A673 (cell line): Measurements from ENCODE around the gene ZNF646. TPM values are rescaled to one million over a fixed set of nuclear protein-coding genes. Genes with fewer than 3 reads are reported as not detected.

Source experiments
- BruUV-seq: library from RNA; stranded (reverse); fragments of 400-500 nt; replicated peaks from 2 replicates; lab custom pipeline; 2021; lab: Mats Ljungman, UMichigan
- CTCF ChIA-PET: fragments of 300-600 bp; sonication (Branson Sonifier 250); formaldehyde crosslinking; loops from one replicate; lab custom pipeline; 2022; ENCODE audit warnings: antibody characterized with exemption; lab: Charles Lee
- POLR2A ChIA-PET: fragments of 300-600 bp; sonication (Branson Sonifier 250); formaldehyde crosslinking; loops from one replicate; lab custom pipeline; 2022; ENCODE audit warnings: antibody characterized with exemption; ENCODE audit not compliant: low non-redundant PET; lab: Charles Lee
- DNase-seq: peaks from one replicate; pipeline ENCODE4 v3.0.0-alpha.2; 2015; ENCODE audit warnings: low spot score
- H3K27ac ChIP-seq: fragments of 200-600 bp; sonication (generic); 2 replicates; pipeline ENCODE4 v1.5.1; 2016; ENCODE audit warnings: mixed run types, low read depth, mild to moderate bottlenecking, mixed read lengths, antibody characterized with exemption, low read length; ENCODE audit not compliant: poor library complexity, severe bottlenecking
- H3K27me3 ChIP-seq: fragments of 200-600 bp; sonication (generic); replicated peaks from 2 replicates; pipeline ENCODE4 v1.6.1; 2017; ENCODE audit warnings: mixed run types, low read depth, mild to moderate bottlenecking, mixed read lengths, antibody characterized with exemption, low read length; ENCODE audit not compliant: insufficient read depth, poor library complexity
- H3K36me3 ChIP-seq: fragments of 200-600 bp; sonication (generic); 2 replicates; pipeline ENCODE4 v1.6.1; 2016; ENCODE audit warnings: mixed run types, mild to moderate bottlenecking, mixed read lengths, antibody characterized with exemption, low read length; ENCODE audit not compliant: insufficient read depth, poor library complexity, severe bottlenecking
- H3K4me1 ChIP-seq: fragments of 200-600 bp; sonication (generic); 2 replicates; pipeline ENCODE4 v1.6.1; 2017; ENCODE audit warnings: mixed run types, mild to moderate bottlenecking, mixed read lengths, antibody characterized with exemption, low read length; ENCODE audit not compliant: insufficient read depth, poor library complexity, severe bottlenecking
- H3K4me3 ChIP-seq: fragments of 200-600 bp; sonication (generic); 2 replicates; pipeline ENCODE4 v1.5.1; 2016; ENCODE audit warnings: low read depth, mixed run types, mild to moderate bottlenecking, mixed read lengths, low read length; ENCODE audit not compliant: poor library complexity, severe bottlenecking
- H3K9me3 ChIP-seq: fragments of 200-600 bp; sonication (generic); 2 replicates; pipeline ENCODE4 v1.6.1; 2016; ENCODE audit warnings: mixed run types, low read depth, mild to moderate bottlenecking, mixed read lengths, antibody characterized with exemption, low read length; ENCODE audit not compliant: poor library complexity, severe bottlenecking
- EZH2 ChIP-seq: fragments of 200-600 bp; sonication (generic); IDR thresholded peaks from 2 replicates; pipeline ENCODE4 v1.6.1; 2017; ENCODE audit warnings: borderline replicate concordance, low read depth, mild to moderate bottlenecking, mixed read lengths, antibody characterized with exemption, low read length; ENCODE audit not compliant: poor library complexity, severe bottlenecking
- intact Hi-C: fragments of 100-400 bp; cut with micrococcal nuclease; formaldehyde crosslinking; loops from one replicate; pipeline ENCODE4 v1.10.0; 2022; ENCODE audit not compliant: unreplicated experiment
- total RNA-seq: library from RNA; stranded (reverse); gene quantifications from 2 replicates; pipeline ENCODE4 v1.2.3, GENCODE V29; 2021
- TF ChIP-seq, protein P1 (sequence below): fragments of 300-800, 200-600 bp; sonication (generic); conservative IDR thresholded peaks from 2 replicates; pipeline ENCODE4 v1.5.1; 2017; ENCODE audit warnings: low read depth, mild to moderate bottlenecking, antibody characterized with exemption, low read length, moderate library complexity, mixed read lengths

Gene ZNF646
- total RNA-seq, 1 experiment from 2014 or later = 26.6 TPM

DNA sequence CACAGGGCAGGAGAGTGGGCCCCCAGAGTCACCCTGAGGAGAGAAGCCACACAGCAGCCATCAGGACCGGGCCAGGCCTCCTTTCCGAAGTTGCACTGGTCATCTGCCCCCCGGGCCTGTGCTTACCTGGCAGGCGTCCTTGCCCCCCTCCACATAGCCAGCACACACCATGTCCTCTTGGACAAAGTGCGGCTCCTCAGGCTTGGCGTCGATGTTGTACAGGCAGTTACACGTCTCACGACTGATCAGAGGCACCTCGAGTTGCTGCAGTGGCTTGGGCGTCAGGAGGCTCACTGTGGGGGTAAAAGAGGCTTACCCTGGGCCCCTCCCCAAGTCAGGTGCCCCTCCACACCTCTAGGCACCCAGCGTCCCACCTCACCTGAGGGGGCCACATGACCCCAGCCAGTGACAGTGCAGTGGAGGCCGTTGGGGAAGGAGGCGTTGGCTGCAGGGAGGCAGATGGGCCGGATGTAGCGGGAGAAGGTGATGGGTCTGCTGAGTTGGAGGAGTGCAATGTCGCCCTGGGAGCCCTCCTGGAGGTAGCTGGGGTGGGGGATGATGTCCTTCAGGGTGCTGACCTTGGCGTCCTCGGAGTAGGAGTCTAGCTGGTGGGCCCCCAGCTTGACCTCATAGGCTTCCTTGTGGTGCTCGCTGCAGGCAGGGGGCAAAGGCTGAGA lies 58.2 kb downstream of the ZNF646 start:
- CTCF ChIA-PET = no interaction called here
- TF ChIP-seq, protein P1, sequence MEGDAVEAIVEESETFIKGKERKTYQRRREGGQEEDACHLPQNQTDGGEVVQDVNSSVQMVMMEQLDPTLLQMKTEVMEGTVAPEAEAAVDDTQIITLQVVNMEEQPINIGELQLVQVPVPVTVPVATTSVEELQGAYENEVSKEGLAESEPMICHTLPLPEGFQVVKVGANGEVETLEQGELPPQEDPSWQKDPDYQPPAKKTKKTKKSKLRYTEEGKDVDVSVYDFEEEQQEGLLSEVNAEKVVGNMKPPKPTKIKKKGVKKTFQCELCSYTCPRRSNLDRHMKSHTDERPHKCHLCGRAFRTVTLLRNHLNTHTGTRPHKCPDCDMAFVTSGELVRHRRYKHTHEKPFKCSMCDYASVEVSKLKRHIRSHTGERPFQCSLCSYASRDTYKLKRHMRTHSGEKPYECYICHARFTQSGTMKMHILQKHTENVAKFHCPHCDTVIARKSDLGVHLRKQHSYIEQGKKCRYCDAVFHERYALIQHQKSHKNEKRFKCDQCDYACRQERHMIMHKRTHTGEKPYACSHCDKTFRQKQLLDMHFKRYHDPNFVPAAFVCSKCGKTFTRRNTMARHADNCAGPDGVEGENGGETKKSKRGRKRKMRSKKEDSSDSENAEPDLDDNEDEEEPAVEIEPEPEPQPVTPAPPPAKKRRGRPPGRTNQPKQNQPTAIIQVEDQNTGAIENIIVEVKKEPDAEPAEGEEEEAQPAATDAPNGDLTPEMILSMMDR = no peak
- TF ChIP-seq EZH2 = no peak
- H3K9me3 ChIP-seq = no peaks in the 10 kb centered on the region
- H3K4me3 ChIP-seq = no peak overlapping the region
- H3K36me3 ChIP-seq = peaks cover 8% of the 10 kb centered on the region
- intact Hi-C loops = no loop called here
- H3K27ac ChIP-seq = no peak overlapping the region
- no TSS peak for BruUV-seq
- POLR2A ChIA-PET = no interaction called here
- no peaks in the 10 kb centered on the region for H3K27me3 ChIP-seq
- no peak for DNase-seq
- H3K4me1 ChIP-seq = no peaks in the 10 kb centered on the region

DNA sequence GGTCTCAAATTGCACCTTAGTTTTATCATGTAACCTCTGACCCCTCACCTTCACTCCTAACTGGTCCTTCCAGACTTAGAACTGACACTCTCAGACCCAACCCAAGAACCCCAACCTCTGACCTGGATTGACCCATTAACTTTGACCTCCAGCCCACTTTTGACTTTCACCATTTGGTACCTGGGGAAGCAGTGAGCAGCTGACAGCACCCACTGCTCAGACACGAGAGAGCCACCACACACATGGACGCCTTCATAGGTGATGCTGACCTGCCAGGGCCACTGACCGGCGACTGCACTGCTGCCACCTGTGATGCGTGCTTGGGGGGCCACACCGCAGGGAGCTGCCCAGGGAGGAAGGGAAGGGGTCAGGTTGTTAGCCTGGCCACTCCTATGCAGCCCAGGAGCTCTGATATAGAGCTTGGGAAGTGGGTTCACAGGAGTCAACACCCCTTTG lies 58.9 kb downstream of the ZNF646 start:
- Histone ChIP-seq H3K9me3 (no peaks in the 10 kb centered on the region), H3K27me3 (no peaks in the 10 kb centered on the region), H3K27ac (no peak overlapping the region), H3K4me1 (no peaks in the 10 kb centered on the region), H3K4me3 (no peak overlapping the region), H3K36me3 (peaks cover 8% of the 10 kb centered on the region)
- CTCF ChIA-PET = no interaction called here
- no peak for DNase-seq
- BruUV-seq = no TSS peak
- POLR2A ChIA-PET = no interaction called here
- intact Hi-C loops = no loop called here
- no peak for TF ChIP-seq EZH2
- TF ChIP-seq, protein P1 = no peak

Other genes with a start within 250 kb of the ZNF646 start
- gene BCL7C, start 180.3 kb upstream of the ZNF646 start, total RNA-seq = 28.2 and 34.7 TPM in 2 replicates
- gene CTF1, start 177.8 kb upstream of the ZNF646 start, total RNA-seq = 1.4 and 1.6 TPM in 2 replicates
- 37.0 and 39.3 TPM in 2 replicates for gene FBXL19, start 150.8 kb upstream of the ZNF646 start, total RNA-seq
- gene ORAI3, start 125.4 kb upstream of the ZNF646 start, total RNA-seq = 2.1 and 4.3 TPM in 2 replicates
- gene SETD1A, start 116.7 kb upstream of the ZNF646 start, total RNA-seq = 31.4 and 37.1 TPM in 2 replicates
- 0.85 and 0.95 TPM in 2 replicates for gene HSD3B7, start 89.2 kb upstream of the ZNF646 start, total RNA-seq
- gene STX1B, start 63.8 kb upstream of the ZNF646 start, total RNA-seq = 0.62 and 1.1 TPM in 2 replicates
- gene STX4, start 40.9 kb upstream of the ZNF646 start, total RNA-seq = 31.2 and 35.1 TPM in 2 replicates
- 16.5 and 19.8 TPM in 2 replicates for gene ZNF668, start 182 bp upstream of the ZNF646 start, total RNA-seq
- 3.1 and 4.0 TPM in 2 replicates for gene PRSS53, start 14.5 kb downstream of the ZNF646 start, total RNA-seq
- 85.0 and 98.3 TPM in 2 replicates for gene VKORC1, start 20.4 kb downstream of the ZNF646 start, total RNA-seq
- gene BCKDK, start 34.0 kb downstream of the ZNF646 start, total RNA-seq = 36.6 and 40.6 TPM in 2 replicates
- gene KAT8, start 43.2 kb downstream of the ZNF646 start, total RNA-seq = 65.4 and 70.6 TPM in 2 replicates
- gene PRSS8, start 61.3 kb downstream of the ZNF646 start, total RNA-seq = not detected in 2 replicates
- gene PRSS36, start 75.6 kb downstream of the ZNF646 start, total RNA-seq = 0.41 and 0.72 TPM in 2 replicates
- 1,134 and 1,264 TPM in 2 replicates for gene FUS, start 105.7 kb downstream of the ZNF646 start, total RNA-seq
- 1.8 and 2.0 TPM in 2 replicates for gene PYCARD, start 128.3 kb downstream of the ZNF646 start, total RNA-seq
- 0.04 TPM in 1 of 2 replicates, not detected in the other for gene TRIM72, start 139.7 kb downstream of the ZNF646 start, total RNA-seq
- gene PYDC1, start 142.7 kb downstream of the ZNF646 start, total RNA-seq = not detected in 2 replicates
- gene ITGAM, start 185.6 kb downstream of the ZNF646 start, total RNA-seq = 0.35 and 0.92 TPM in 2 replicates